Neural cell (in vitro differentiated cells): Measurements from ENCODE around the gene CALHM6. TPM values are rescaled to one million over a fixed set of nuclear protein-coding genes. Genes with fewer than 3 reads are reported as not detected.

Source experiments
- H2AFZ ChIP-seq: fragments of 200-600, 300-800 bp; sonication (generic), shearing (Covaris generic); 2 replicates; pipeline ENCODE4 v1.6.0; 2014; ENCODE audit warnings: low read depth, mild to moderate bottlenecking, antibody characterized with exemption, low read length, moderate library complexity
- H3F3A ChIP-seq: fragments of 200-600 bp; shearing (Covaris generic); 2 replicates; pipeline ENCODE4 v1.6.1; 2016; ENCODE audit warnings: mild to moderate bottlenecking, moderate library complexity, mixed read lengths, antibody characterized with exemption, low read length; ENCODE audit not compliant: insufficient read depth, poor library complexity, severe bottlenecking
- H3K27ac ChIP-seq: fragments of 200-600, 300-800 bp; sonication (generic), shearing (Covaris generic); 2 replicates; pipeline ENCODE4 v1.5.1; 2014; ENCODE audit warnings: mild to moderate bottlenecking, low read length, moderate library complexity
- H3K27me3 ChIP-seq: fragments of 300-800, 200-600 bp; sonication (generic), shearing (Covaris generic); 2 replicates; pipeline ENCODE4 v1.6.0; 2014; ENCODE audit warnings: mild to moderate bottlenecking, low read depth, low read length, moderate library complexity; ENCODE audit not compliant: insufficient read depth
- H3K36me3 ChIP-seq: fragments of 300-800, 200-600 bp; sonication (generic), shearing (Covaris generic); 2 replicates; pipeline ENCODE4 v1.5.1; 2014; ENCODE audit warnings: mild to moderate bottlenecking, antibody characterized with exemption, low read length, moderate library complexity; ENCODE audit not compliant: insufficient read depth
- H3K4me2 ChIP-seq: fragments of 300-800, 200-600 bp; sonication (generic), shearing (Covaris generic); 2 replicates; pipeline ENCODE4 v1.6.0; 2014; ENCODE audit warnings: mild to moderate bottlenecking, low read length
- H3K4me3 ChIP-seq: fragments of 300-800, 200-600 bp; sonication (generic), shearing (Covaris generic); 2 replicates; pipeline ENCODE4 v1.5.1; 2014; ENCODE audit warnings: mild to moderate bottlenecking, low read length, moderate library complexity
- H3K79me2 ChIP-seq: fragments of 200-600 bp; shearing (Covaris generic); replicated peaks from 2 replicates; pipeline ENCODE4 v1.6.0; 2014; ENCODE audit warnings: mild to moderate bottlenecking, low read length, moderate library complexity; ENCODE audit not compliant: insufficient read depth
- H3K9ac ChIP-seq: fragments of 300-800, 200-600 bp; sonication (generic), shearing (Covaris generic); 2 replicates; pipeline ENCODE4 v1.6.1; 2016; ENCODE audit warnings: mild to moderate bottlenecking, low read length, mixed read lengths
- H3K9me2 ChIP-seq: fragments of 200-600 bp; shearing (Covaris generic); 2 replicates; pipeline ENCODE4 v1.6.1; 2016; ENCODE audit warnings: mild to moderate bottlenecking, low read length, mixed read lengths; ENCODE audit not compliant: insufficient read depth
- H3K9me3 ChIP-seq: fragments of 200-600, 300-800 bp; sonication (generic), shearing (Covaris generic); 2 replicates; pipeline ENCODE4 v1.6.1; 2016; ENCODE audit warnings: mild to moderate bottlenecking, mixed run types, low read length, moderate library complexity, mixed read lengths
- H4K20me1 ChIP-seq: fragments of 200-600 bp; shearing (Covaris generic); 2 replicates; pipeline ENCODE4 v1.6.1; 2016; ENCODE audit warnings: mild to moderate bottlenecking, mixed run types; ENCODE audit not compliant: insufficient read depth
- CTCF ChIP-seq: fragments of 450-650 bp; IDR thresholded peaks from 2 replicates; pipeline ENCODE4 v1.5.1; 2014; ENCODE audit warnings: antibody characterized with exemption, mild to moderate bottlenecking, moderate library complexity; ENCODE audit not compliant: poor library complexity, severe bottlenecking
- EP300 ChIP-seq: fragments of 450-650 bp; conservative IDR thresholded peaks from 2 replicates; pipeline ENCODE4 v1.6.1; 2014; ENCODE audit warnings: antibody characterized with exemption, mild to moderate bottlenecking, moderate library complexity; ENCODE audit not compliant: poor library complexity, severe bottlenecking
- EZH2 ChIP-seq: fragments of 200-600, 300-800 bp; shearing (Covaris generic), sonication (generic); IDR thresholded peaks from 2 replicates; pipeline ENCODE4 v1.6.1; 2014; ENCODE audit warnings: antibody characterized with exemption, low read length, borderline replicate concordance, mild to moderate bottlenecking; ENCODE audit not compliant: insufficient read depth, poor library complexity, severe bottlenecking
- MXI1 ChIP-seq: fragments of 450-650 bp; conservative IDR thresholded peaks from 2 replicates; pipeline ENCODE4 v1.6.1; 2014; ENCODE audit warnings: antibody characterized with exemption, mild to moderate bottlenecking; ENCODE audit not compliant: poor library complexity, severe bottlenecking
- POLR2AphosphoS5 ChIP-seq: IDR thresholded peaks from 2 replicates; pipeline ENCODE4 v1.6.1; 2012
- RAD21 ChIP-seq: fragments of 450-650 bp; conservative IDR thresholded peaks from 2 replicates; pipeline ENCODE4 v1.6.1; 2014; ENCODE audit warnings: antibody characterized with exemption, mild to moderate bottlenecking, moderate library complexity
- REST ChIP-seq: IDR thresholded peaks from 2 replicates; pipeline ENCODE4 v1.6.1; 2012; ENCODE audit warnings: borderline replicate concordance
- SMC3 ChIP-seq: fragments of 450-650 bp; conservative IDR thresholded peaks from 2 replicates; pipeline ENCODE4 v1.6.1; 2014; ENCODE audit warnings: antibody characterized with exemption, mild to moderate bottlenecking, moderate library complexity; ENCODE audit not compliant: poor library complexity
- TAF1 ChIP-seq: IDR thresholded peaks from 2 replicates; pipeline ENCODE4 v1.6.1; 2012; ENCODE audit warnings: low read depth
- polyA plus RNA-seq: library from polyadenylated mRNA; depleted of rRNA; stranded (reverse); fragments of >200 nt; gene quantifications from 2 replicates; pipeline ENCODE4 v1.2.3, GENCODE V29; 2014

CALHM6 gene
- polyA plus RNA-seq, 1 donor from 2014 or later, result 12.0 TPM

GRCh38 chr6:116472706-116473105 lies 11.5 kb downstream of the CALHM6 start:
- Histone ChIP-seq H3K9me3 (no peaks in the 10 kb centered on the region), H3F3A (no peaks in the 10 kb centered on the region), H2AFZ (no peak overlapping the region), H3K9me2 (no peaks in the 10 kb centered on the region), H3K27me3 (no peaks in the 10 kb centered on the region), H3K79me2 (no peaks in the 10 kb centered on the region), H3K4me2 (no peak overlapping the region), H3K9ac (no peak overlapping the region), H3K36me3 (no peaks in the 10 kb centered on the region), H3K27ac (no peak overlapping the region), H3K4me3 (no peak overlapping the region), H4K20me1 (no peaks in the 10 kb centered on the region)
- TF ChIP-seq RAD21 (no peak), REST (no peak), TAF1 (no peak), SMC3 (no peak), EZH2 (no peak), MXI1 (no peak), CTCF (no peak), POLR2AphosphoS5 (no peak), EP300 (no peak)

GRCh38 chr6:116475141-116475540 lies 14.0 kb downstream of the CALHM6 start:
- Histone ChIP-seq H3K36me3 (no peaks in the 10 kb centered on the region), H2AFZ (no peak overlapping the region), H3K27me3 (no peaks in the 10 kb centered on the region), H3K9ac (no peak overlapping the region), H3K4me3 (no peak overlapping the region), H4K20me1 (no peaks in the 10 kb centered on the region), H3K9me2 (no peaks in the 10 kb centered on the region), H3K9me3 (no peaks in the 10 kb centered on the region), H3F3A (no peaks in the 10 kb centered on the region), H3K27ac (no peak overlapping the region), H3K4me2 (no peak overlapping the region), H3K79me2 (no peaks in the 10 kb centered on the region)
- TF ChIP-seq TAF1 (no peak), REST (no peak)
